IMR-90 (cell line): Measurements from ENCODE around the gene MICAL3. TPM values are rescaled to one million over a fixed set of nuclear protein-coding genes. Genes with fewer than 3 reads are reported as not detected.

Experiments used
- ATAC-seq: fragments of 200-7000 bp; cut with Tn5 transposase; 2 replicates; pipeline ENCODE4 v1.9.1; 2020; ENCODE audit warnings: low read depth, mild to moderate bottlenecking, moderate library complexity
- BruUV-seq: library from RNA; stranded (reverse); fragments of 400-500 nt; replicated peaks from 2 replicates; lab custom pipeline; 2021; lab: Mats Ljungman, UMichigan
- CTCF ChIA-PET: fragments of 300-600 bp; formaldehyde crosslinking; extraction: SDS; loops from one replicate; lab custom pipeline; 2021; ENCODE audit warnings: antibody characterized with exemption; lab: Yijun Ruan, JAX
- POLR2A ChIA-PET: fragments of 300-600 bp; sonication (Branson Sonifier 250); formaldehyde crosslinking; loops from one replicate; lab custom pipeline; 2022; ENCODE audit warnings: antibody characterized with exemption; ENCODE audit not compliant: unreplicated experiment; lab: Charles Lee
- DNase-seq: peaks from one replicate; pipeline ENCODE4 v3.0.0; 2013
- H2AFZ ChIP-seq: replicated peaks from 2 replicates; pipeline ENCODE3; 2013; ENCODE audit warnings: low read length, mild to moderate bottlenecking; ENCODE audit not compliant: poor library complexity
- H2AK5ac ChIP-seq: 2 replicates; pipeline ENCODE4 v1.6.1; 2013; ENCODE audit warnings: low read depth, low read length, inconsistent platforms
- H2AK9ac ChIP-seq: replicated peaks from 2 replicates; pipeline ENCODE3; 2013; ENCODE audit warnings: mild to moderate bottlenecking, low read depth, low read length, moderate library complexity; ENCODE audit not compliant: poor library complexity
- H2BK120ac ChIP-seq: 2 replicates; pipeline ENCODE4 v1.6.1; 2013; ENCODE audit warnings: low read depth, low read length, inconsistent platforms
- H2BK15ac ChIP-seq: 3 replicates; pipeline ENCODE4 v1.6.1; 2013; ENCODE audit warnings: low read depth, low read length, inconsistent platforms
- H2BK20ac ChIP-seq: 2 replicates; pipeline ENCODE4 v1.6.1; 2013; ENCODE audit warnings: low read depth, mild to moderate bottlenecking, inconsistent platforms, low read length, moderate library complexity
- H2BK5ac ChIP-seq: 2 replicates; pipeline ENCODE4 v1.6.1; 2013; ENCODE audit warnings: mild to moderate bottlenecking, low read depth, low read length, inconsistent platforms; ENCODE audit not compliant: poor library complexity, severe bottlenecking
- H3K14ac ChIP-seq: replicated peaks from 2 replicates; pipeline ENCODE4 v1.6.1; 2013; ENCODE audit warnings: low read depth, low read length, inconsistent platforms
- H3K18ac ChIP-seq: 2 replicates; pipeline ENCODE4 v1.6.1; 2013; ENCODE audit warnings: low read depth, low read length, control low read depth
- H3K23ac ChIP-seq: 2 replicates; pipeline ENCODE4 v1.6.1; 2013; ENCODE audit warnings: low read depth, low read length, inconsistent platforms
- H3K27ac ChIP-seq: 2 replicates; pipeline ENCODE4 v1.5.1; 2013; ENCODE audit warnings: mild to moderate bottlenecking, control low read depth, low read length; ENCODE audit not compliant: insufficient read depth
- H3K27me3 ChIP-seq: 2 replicates; pipeline ENCODE4 v1.6.1; 2013; ENCODE audit warnings: low read length; ENCODE audit not compliant: control insufficient read depth, insufficient read depth
- H3K36me3 ChIP-seq: 2 replicates; pipeline ENCODE4 v1.6.1; 2013; ENCODE audit warnings: low read length, mixed read lengths; ENCODE audit not compliant: control insufficient read depth, insufficient read depth
- H3K4ac ChIP-seq: 2 replicates; pipeline ENCODE4 v1.6.1; 2013; ENCODE audit warnings: low read depth, low read length, inconsistent platforms
- H3K4me1 ChIP-seq: 2 replicates; pipeline ENCODE4 v1.6.1; 2013; ENCODE audit warnings: low read length, mixed read lengths; ENCODE audit not compliant: control insufficient read depth, insufficient read depth
- H3K4me2 ChIP-seq: 2 replicates; pipeline ENCODE4 v1.6.1; 2013; ENCODE audit warnings: low read depth, mild to moderate bottlenecking, control low read depth, low read length, moderate library complexity
- H3K4me3 ChIP-seq: 2 replicates; pipeline ENCODE4 v1.5.1; 2013; ENCODE audit warnings: low read depth, mild to moderate bottlenecking, control low read depth, low read length, moderate library complexity; ENCODE audit not compliant: insufficient read depth
- H3K56ac ChIP-seq: 2 replicates; pipeline ENCODE4 v1.6.1; 2013; ENCODE audit warnings: low read length, inconsistent platforms; ENCODE audit not compliant: insufficient read depth; ENCODE audit errors: extremely low read depth
- H3K79me1 ChIP-seq, 2 experiments: 2 replicates each; pipeline ENCODE4 v1.6.1; 2013; ENCODE audit warnings: low read length in 2 of 2, inconsistent platforms in 1 of 2, low read depth in 1 of 2
- H3K9ac ChIP-seq: 2 replicates; pipeline ENCODE4 v1.6.1; 2013; ENCODE audit warnings: low read depth, low read length, control low read depth
- H3K9me1 ChIP-seq: 2 replicates; pipeline ENCODE4 v1.6.1; 2013; ENCODE audit warnings: low read length, inconsistent platforms; ENCODE audit not compliant: insufficient read depth
- H3K9me3 ChIP-seq: 2 replicates; pipeline ENCODE4 v1.6.1; 2013; ENCODE audit warnings: low read length; ENCODE audit not compliant: control insufficient read depth, insufficient read depth
- H4K20me1 ChIP-seq: 2 replicates; pipeline ENCODE4 v1.6.1; 2013; ENCODE audit warnings: low read length, inconsistent platforms; ENCODE audit not compliant: insufficient read depth
- H4K5ac ChIP-seq: 2 replicates; pipeline ENCODE4 v1.6.1; 2013; ENCODE audit warnings: mild to moderate bottlenecking, low read depth, low read length, control low read depth
- H4K8ac ChIP-seq, 2 experiments: 2 replicates each; pipeline ENCODE4 v1.6.1; 2013; ENCODE audit warnings: low read depth in 2 of 2, low read length in 2 of 2, control low read depth in 1 of 2, inconsistent platforms in 1 of 2
- H4K91ac ChIP-seq: 2 replicates; pipeline ENCODE4 v1.6.1; 2013; ENCODE audit warnings: low read depth, low read length, inconsistent platforms; ENCODE audit not compliant: insufficient read depth
- BHLHE40 ChIP-seq: fragments of 150-350 bp; IDR thresholded peaks from 2 replicates; pipeline ENCODE4 v1.6.1; 2016; ENCODE audit warnings: mild to moderate bottlenecking, low read depth, low read length
- CTCF ChIP-seq: conservative IDR thresholded peaks from 2 replicates; pipeline ENCODE4 v1.5.1; 2012; ENCODE audit warnings: mild to moderate bottlenecking, low read depth, low read length, improper control_type of control experiment
- MAZ ChIP-seq: IDR thresholded peaks from 2 replicates; pipeline ENCODE4 v1.6.1; 2012; ENCODE audit warnings: low read depth, mild to moderate bottlenecking, low read length, improper control_type of control experiment, moderate library complexity, borderline replicate concordance
- RFX5 ChIP-seq: IDR thresholded peaks from 2 replicates; pipeline ENCODE4 v1.8.0; 2012; ENCODE audit warnings: low read depth, mild to moderate bottlenecking, low read length, moderate library complexity
- SMC3 ChIP-seq: fragments of 150-350 bp; IDR thresholded peaks from 2 replicates; pipeline ENCODE4 v1.6.1; 2016; ENCODE audit warnings: low read depth, mild to moderate bottlenecking, antibody characterized with exemption, low read length, moderate library complexity
- USF2 ChIP-seq: fragments of 150-350 bp; IDR thresholded peaks from 2 replicates; pipeline ENCODE4 v1.6.1; 2017; ENCODE audit warnings: mild to moderate bottlenecking, antibody characterized with exemption, low read length, low read depth
- WGBS, 2 experiments: methylation state at CpG; one replicate each; pipeline versions ENCODE4 v1.1.5 to v1.1.7; 2013; ENCODE audit warnings: missing lambda C conversion rate in 2 of 2; ENCODE audit not compliant: insufficient read length in 1 of 2; ENCODE audit errors: extremely low coverage in 2 of 2; 5-methylcytosine and 5-hydroxymethylcytosine counted together
- dilution Hi-C: fragments of 300-500 bp; cut with HindIII; formaldehyde crosslinking; loops from one replicate; pipeline ENCODE4 v1.14.3; 2018; ENCODE audit warnings: low sequenced_read_pairs; ENCODE audit not compliant: unreplicated experiment
- in situ Hi-C: fragments of 300-500 bp; cut with MboI; formaldehyde crosslinking; loops from 3 replicates; pipeline ENCODE4 v1.14.3; 2019; ENCODE audit warnings: low sequenced_read_pairs, inconsistent platforms, mixed read lengths
- intact Hi-C: fragments of 100-400 bp; cut with micrococcal nuclease; formaldehyde crosslinking; loops from 2 replicates; pipeline ENCODE4 v1.10.0; 2022
- polyA plus RNA-seq, 3 experiments: library from polyadenylated mRNA; depleted of rRNA; stranded (reverse); fragments of >200 nt; gene quantifications; 2 replicates each; pipeline ENCODE4 v1.2.3, GENCODE V29; 2012; ENCODE audit warnings: low replicate concordance in 1 of 3
- total RNA-seq: library from RNA; depleted of rRNA; stranded (reverse); fragments of >200 nt; gene quantifications from 2 replicates; pipeline ENCODE4 v1.2.3, GENCODE V29; 2012

MICAL3 gene
- total and polyA plus RNA-seq, 2 of the 4 experiments (the other 2 are of a cell fraction): 17.6 to 26.8 TPM

- ATAC-seq: no peak
- Histone ChIP-seq H3K9me1 (no peaks in the 10 kb centered on the region), H3K14ac (no peak overlapping the region), H2BK20ac (no peak overlapping the region), H4K20me1 (no peaks in the 10 kb centered on the region), H3K4me3 (no peak overlapping the region), H4K8ac (no peak overlapping the region), H2AFZ (no peak overlapping the region), H3K4ac (no peak overlapping the region), H3K4me2 (no peak overlapping the region), H3K23ac (no peak overlapping the region), H2BK15ac (no peak overlapping the region), H3K56ac (no peak overlapping the region), H2BK120ac (no peak overlapping the region), H2AK9ac (no peak overlapping the region), H3K27me3 (no peaks in the 10 kb centered on the region), H3K9me3 (no peaks in the 10 kb centered on the region), H3K36me3 (peaks cover 6% of the 10 kb centered on the region; the same call in 1 of the 2 replicates), H3K18ac (no peak overlapping the region), H4K91ac (no peak overlapping the region), H3K4me1 (no peaks in the 10 kb centered on the region), H3K79me1 (no peaks in the 10 kb centered on the region), H2AK5ac (no peak overlapping the region), H4K5ac (no peak overlapping the region), H3K9ac (no peak overlapping the region), H3K27ac (no peak overlapping the region), H2BK5ac (no peak overlapping the region)
- DNase-seq: no peak
- ChIA-PET POLR2A (no interaction called here), CTCF (no interaction called here)
- intact Hi-C loops: no loop called here
- WGBS, 2 experiments: no CpG with 5 or more reads among the region's 5 CpGs
- in situ Hi-C loops: no loop called here
- TF ChIP-seq MAZ (no peak), RFX5 (no peak), USF2 (no peak), SMC3 (no peak), CTCF (no peak), BHLHE40 (no peak)
- no TSS peak for BruUV-seq
- dilution Hi-C loops: no loop called here
Measured at GRCh38 chr22:17796695-17797094, 227.7 kb downstream of the MICAL3 start.
